GM19438 (cell line): ENCODE data around the gene PARVA.
"Not testable (repeated sequence)": the region's sequence is repeated elsewhere in the genome, so short reads cannot be mapped to it uniquely, and the experiment has no call there.

Experiments used
- ATAC-seq: cut with Tn5 transposase; IDR thresholded peaks from one replicate; pipeline ENCODE4 v1.9.1; 2021; ENCODE audit warnings: low read depth; ENCODE audit not compliant: unreplicated experiment

Gene PARVA

DNA sequence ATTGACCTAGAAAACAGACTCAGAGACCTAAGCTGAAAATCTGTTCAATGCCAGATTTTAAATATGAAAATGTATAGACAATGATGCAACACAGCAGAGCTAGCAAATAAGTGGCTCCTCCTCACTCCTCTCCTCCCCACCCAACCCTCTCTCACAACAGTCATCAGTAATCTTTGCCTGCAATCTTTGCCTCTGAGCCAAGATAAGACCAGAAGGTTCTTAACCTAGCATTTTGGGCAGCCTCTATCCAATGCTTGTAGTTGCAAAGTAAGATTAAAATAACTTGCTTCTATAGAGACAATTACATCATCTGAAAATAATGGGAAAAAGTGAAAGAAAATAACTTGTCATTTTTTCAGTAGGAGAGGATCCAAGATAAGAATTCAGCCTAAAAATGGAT, 117.3 kb downstream of the PARVA start:
- no peak for ATAC-seq

DNA sequence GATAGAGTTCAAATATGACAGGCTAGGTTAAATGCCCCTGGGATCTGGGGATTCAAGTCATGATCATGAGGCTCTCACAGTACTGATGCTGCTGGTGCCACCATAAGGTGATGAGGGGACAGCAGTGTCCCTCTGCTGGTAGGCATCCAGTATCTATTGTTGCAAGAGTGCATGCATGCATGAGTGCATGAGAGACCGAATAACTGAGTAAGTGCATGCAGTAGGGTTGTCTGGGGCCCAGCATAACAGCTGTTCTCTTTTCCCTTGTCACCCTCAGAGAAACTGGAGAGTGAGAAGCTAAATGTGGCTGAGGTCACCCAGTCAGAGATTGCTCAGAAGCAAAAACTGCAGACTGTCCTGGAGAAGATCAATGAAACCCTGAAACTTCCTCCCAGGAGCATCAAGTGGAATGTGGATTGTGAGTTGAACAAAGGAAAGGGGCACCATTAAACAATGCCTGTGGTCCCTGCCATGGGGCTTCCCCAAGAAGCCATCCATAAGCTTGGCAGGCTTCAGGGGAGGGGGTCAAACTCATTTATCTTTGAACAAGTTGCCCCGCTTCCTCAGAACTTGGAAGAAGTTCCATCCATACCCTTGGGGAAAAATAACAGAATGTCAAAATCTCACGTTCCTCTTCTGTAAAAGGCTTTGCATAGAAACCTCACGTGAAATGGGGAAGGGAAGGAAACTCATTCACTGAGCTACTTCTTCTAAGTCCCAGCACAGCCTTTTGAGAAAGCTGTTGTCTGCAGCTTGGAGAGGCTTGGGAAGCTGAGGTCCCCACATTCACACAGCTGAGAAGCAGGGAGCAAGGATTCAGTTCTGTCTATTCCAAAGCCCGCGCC, 119.0 kb downstream of the PARVA start:
- no peak for ATAC-seq

DNA sequence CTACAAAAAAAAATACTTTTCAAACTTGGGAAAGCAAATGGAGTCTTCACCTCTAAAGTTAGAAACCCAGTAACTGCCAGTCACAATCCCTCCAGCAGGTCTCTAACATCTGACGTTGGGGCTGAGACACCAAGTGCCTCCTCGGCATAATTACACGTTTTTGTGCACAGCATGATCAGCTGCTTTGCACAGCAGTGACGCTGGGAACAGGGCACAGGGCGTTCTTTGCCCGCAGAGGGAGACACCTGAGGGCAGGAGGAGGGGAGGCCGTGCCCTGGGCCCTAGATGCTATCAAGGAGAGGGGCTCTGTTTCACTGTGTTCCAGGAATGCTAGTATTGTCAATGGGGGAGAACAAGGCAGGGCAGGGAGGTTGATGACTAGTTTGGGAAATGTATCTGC, 120.1 kb downstream of the PARVA start:
- no peak for ATAC-seq

DNA sequence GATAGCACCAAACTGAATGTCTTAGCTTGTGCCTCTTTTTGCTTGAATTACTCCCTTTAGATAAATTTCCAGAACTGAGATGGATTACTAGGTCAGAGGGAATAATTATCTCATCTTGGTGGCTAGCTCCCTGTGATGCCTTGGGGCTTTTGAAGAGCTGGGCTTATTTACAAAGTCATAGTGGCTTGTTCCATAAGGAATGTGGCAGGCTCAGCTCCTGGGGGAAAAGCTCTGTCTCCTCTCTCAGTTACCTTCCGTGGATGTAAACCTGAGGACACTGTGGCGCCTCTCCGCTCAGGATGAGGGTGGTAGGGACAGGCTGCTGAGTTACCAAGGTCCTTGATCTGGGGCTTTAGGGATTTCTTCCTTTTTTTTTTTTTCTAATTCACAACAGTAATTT, 121.7 kb downstream of the PARVA start:
- no peak for ATAC-seq

DNA sequence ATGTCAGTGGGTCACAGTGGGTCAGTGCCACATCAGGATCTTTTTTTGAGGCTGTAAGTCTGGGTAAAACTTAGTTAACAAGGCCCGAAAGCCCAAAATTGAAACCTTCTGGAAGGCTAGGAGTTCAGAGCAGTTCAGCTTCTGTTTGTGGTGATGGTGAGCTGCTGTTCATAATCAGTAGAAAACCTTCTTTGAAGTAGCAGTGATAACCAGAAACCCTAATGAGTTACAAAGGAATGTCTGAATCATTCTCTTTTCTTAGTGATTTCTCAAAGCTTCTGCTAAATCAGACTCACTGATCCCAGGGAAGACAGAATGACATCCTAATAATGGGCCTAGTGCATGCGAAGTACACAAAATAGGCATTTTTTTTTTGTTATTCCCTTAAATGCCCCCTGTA, 124.7 kb downstream of the PARVA start:
- ATAC-seq = no peak

DNA sequence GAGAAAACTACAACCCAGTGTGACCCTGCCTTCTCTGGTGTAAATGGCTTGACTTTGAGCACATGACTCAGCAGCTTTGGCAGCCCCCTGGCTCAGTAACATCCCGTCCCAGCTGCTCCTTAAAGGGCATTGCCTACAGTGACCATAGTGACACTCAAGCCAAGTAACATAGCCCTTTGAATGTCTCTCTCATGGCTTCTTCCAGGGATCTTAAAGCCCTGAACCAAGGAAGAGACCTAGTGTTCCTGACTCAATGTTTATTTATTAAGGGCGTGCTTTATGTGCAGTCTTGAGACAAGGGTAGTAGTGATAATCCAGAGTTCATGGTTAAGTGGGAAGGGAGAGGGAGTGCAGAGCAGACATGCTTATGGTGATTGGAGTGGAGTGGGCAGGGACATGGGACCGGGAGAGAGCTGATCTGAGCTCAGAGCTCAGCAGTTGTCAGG, 125.7 kb downstream of the PARVA start:
- ATAC-seq = no peak

DNA sequence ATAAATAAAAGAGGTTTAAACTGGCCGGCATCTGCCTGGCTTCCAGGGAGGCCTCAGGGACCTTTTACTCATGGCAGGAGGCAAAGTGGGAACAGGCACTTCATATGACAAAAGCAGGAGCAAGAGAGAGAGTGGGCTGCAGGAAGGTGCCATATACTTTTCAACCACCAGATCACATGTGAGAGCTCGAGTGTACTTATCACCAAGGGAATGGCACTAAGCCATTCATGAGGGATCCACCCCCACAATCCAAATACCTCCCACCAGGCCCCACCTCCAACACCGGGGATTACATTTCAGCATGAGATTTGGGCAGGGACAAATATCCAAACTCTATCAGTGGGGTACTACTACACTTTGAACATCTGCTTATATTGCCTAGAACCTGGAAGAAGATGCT, 126.5 kb downstream of the PARVA start:
- no peak for ATAC-seq

DNA sequence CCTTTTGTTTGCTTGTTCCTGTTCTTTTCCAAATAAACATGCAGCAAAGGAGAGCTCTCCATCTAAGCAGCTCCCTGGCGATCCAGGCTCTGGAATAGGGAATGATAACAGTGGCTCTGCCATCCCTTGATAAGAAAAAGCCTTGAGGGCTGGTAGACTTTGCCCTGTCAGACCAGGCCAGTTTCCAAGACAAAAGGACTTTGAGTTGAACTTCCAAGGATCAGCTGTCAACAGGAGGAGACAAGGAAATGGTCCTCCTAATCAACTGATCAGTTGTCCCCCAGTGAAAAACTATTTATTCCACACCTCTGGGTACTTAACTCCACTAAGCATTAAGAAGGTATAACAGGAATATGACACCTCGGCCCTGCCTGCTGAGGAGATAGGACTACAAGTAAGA, 127.8 kb downstream of the PARVA start:
- no peak for ATAC-seq

DNA sequence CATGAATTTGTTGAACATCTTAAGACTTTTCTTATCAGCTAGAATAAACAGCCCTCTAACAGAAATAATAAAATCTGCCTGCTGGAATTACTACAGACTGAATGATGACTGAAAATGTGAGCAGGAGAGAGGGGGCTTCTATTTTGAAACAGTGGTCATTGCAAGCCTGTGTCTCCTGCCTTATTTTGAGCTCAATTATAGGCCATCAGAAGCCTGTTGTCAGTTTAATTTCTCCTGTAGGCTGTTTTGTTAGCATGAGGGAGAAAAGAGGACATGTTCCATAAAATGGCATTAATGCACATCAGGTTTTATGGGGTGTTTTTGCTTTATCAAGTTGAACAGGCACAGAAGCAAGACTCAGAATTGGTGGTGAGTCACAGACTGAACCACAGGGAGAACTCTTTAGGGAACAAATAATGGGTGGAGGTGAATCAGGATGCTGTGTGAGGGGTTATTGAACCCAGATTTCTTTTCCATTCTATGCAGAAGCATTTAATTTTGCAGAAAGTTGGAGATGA, 129.1 kb downstream of the PARVA start:
- no peak for ATAC-seq

DNA sequence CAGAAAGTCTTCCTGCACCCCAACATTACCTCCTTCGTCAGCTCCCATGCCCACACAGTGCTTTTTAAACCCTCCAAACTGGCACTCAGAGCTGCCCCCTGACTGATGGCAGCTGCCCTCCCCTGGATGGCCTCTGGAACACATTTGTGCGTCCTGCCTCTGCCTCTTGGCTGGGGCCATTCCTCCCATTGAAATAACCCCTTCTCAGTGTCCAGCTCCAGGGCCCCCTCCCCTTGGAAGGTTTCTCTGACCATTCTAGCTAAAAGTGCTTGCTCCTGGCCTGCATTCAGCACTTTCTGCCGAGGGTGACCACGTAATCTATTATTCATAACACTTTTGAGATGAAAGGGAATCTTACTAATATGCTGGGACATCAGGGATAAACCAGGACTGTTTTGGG, 130.0 kb downstream of the PARVA start:
- no peak for ATAC-seq

DNA sequence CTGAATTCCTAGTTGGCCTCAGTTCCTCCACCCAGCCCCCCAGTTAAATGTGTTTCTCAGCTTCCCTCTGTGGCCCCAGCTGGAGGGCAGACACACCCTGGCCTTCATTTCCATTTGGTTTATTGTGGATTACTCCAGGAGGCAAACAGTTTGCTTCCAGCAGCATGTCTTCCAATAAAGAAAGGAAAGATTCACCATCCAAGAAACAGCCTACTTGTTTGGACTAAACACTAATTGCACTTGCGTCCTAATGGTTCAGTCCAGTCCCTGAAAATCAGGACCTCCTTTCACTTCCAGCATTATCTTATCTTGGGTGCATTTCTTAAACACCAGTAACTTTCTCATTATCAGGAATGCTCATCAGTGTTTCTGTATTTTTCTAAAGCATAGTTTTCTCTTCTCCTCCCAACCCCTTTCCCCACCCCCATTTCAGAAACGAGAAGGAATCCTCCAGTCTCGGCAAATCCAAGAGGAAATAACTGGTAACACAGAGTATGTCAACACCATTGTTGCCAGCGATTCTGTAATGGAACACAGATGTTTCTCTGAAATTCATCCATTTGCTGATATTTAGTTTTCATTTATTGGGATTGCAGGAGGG, 130.9 kb downstream of the PARVA start:
- no peak for ATAC-seq

DNA sequence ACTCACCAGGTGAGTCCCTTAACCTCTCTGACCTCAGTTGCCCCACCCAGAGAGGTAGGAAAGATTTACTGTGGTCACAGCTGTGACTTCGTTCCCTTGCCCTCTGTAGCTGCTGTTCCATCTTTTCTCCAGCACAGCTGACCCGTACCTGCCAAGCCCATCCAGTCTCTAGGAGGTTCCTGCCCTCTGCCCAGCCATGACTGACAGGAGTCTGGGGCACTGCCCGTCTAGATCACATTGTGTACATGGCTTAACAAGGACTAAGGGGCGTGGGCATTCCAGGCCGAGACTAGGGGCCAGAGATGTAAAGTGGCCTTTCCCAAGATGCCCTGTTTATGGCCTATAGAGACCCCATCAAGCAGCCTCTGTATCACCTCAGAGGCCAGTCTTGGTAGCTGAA, 132.0 kb downstream of the PARVA start:
- no peak for ATAC-seq

DNA sequence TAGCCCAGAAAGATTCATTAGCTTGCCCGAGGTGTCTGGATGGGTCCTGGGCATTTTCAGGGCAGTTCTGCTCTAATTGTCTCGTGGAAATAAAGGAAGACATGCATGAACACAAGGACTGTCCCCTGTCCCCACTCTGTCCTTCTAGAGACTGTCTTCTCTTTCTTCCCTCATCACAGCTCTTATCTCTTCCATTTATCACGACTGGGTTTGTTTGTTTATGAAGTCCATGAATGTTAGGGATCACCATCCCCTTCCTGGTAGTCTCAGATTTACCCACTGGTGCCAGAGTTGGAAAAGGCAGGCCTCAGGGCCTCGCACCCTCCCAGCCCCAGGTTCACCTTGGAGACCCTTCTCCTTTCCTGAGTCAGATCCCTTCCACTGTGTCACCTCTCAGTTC, 134.8 kb downstream of the PARVA start:
- no peak for ATAC-seq

DNA sequence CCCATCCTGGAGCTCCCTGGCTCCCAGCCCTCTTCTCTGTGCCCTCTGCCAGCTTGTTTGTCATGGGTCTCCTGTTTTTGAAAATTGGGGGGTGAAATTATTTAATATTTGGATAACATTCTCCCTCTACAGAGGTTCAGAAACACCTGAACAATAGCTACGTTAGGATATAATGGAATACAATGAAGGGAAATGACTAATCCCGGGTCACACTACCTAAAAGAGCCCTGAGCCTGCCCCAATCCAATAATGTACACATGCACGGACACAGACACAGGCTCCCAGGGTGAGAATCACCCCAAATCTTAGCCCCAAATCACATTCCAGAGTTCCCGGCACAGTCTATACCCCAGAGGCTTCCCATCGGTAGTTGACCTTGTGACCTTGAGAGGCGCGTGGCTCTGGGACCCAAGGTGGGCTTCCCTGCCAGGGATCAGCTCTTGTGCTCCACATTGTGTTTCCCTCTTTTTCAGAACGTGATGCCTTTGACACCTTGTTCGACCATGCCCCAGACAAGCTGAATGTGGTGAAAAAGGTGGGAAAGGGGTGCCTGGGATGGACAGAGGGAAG, 135.5 kb downstream of the PARVA start:
- no peak for ATAC-seq

DNA sequence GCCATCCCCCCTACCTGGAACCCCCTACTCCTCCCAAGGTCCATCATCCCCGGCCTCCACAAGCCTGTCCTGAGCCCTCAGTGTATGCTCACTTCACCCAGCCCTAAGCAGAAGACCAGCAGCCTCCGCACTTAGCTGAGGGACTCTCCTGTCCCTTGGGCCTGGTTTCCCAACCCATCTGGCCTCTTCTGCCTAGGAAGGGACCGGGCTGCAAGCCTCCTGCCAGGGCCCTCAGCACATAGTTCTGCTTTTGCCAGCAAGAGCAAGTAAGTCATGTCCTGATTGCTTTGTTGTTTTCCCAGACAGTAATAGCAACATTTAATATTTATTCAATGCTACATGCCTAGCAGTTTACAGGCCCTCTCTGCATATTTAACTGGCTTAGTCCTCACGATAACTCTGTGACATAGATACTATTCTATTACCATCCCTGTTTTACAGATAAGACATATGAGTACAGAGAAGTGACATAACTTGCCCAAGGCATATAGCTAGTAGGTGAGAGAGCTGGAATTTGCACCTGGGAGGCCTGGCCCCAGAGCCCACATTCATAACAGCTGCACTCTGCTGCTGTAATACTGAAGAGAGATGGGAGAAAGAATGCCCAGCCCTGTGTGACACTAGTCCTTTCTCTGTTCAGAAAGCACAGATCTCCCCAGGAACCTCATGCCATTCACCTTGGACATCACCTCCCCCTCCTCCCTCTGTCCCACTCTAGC, 139.2 kb downstream of the PARVA start:
- no peak for ATAC-seq

DNA sequence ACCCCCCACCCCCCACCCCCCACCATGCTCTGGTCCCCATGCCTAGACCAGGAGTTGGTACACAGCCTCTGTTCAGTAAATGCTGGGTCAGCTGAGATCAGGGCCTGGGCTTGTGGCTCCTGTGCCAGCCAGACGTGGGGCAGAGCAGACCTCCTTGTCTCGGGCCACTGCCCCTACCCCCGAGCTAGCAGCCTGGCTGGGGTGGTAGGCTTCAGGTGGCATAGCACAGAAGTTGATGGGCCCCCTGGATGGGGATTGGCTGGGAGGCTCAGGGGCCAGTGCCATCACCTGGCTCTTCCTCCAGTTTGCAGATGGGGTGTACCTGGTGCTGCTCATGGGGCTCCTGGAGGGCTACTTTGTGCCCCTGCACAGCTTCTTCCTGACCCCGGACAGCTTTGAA, 139.9 kb downstream of the PARVA start:
- no peak for ATAC-seq

DNA sequence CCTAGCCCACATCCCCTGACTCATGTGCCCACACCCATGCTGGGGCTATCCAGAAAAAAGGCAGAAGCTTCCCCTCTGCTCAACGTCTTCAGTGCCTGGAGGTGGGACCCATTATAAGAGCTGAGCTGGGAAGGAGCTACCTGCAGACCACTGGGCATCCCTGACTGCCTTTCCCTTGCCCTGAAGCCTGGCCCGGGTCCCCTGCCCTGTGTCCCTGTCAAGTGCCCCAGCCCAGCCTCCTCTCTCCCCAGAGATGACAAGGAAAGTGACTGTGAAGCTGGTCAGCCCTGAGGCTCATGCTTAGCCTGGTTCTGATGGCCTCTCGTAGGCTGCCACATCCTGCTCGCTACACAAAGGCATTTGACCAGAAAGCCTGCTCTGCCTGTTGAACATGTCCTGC, 140.4 kb downstream of the PARVA start:
- no peak for ATAC-seq

DNA sequence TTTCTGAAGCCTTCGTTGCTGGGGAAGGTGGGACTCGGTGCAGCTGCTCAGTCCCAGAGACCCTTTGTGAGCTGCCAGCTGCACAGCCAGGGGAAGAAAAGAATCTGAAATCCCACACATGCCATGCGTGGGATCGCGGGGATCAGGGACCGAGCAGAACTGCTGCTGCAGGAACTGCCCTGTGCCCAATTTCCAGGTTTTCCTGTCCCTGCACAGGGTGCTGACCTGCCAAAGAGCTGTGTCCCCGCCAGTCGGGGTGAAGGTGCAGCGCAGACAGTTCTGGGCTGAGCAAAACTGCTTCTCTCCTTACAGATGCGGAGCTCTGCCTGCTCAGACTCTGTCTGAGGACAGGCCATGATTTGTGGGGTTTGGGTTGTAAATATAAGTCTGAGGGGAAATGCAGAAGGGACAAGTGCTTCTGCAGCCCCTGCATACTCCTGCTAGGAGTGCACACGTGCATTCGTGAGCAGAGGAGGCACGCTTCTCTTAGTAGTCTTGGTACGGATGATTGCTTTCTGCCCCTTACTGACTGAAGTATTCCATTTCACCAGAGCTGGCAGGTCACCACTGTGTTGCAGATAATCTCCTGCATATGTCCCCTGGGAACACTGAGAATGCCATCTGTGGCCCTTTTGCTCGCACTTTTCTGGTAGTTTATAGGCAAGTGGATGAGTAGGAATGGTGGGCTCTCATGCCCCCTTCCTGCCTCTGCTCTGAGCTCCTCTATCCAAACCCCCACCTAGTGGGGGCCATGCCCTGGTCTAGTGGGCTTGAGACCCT, 141.4 kb downstream of the PARVA start:
- ATAC-seq = no peak

DNA sequence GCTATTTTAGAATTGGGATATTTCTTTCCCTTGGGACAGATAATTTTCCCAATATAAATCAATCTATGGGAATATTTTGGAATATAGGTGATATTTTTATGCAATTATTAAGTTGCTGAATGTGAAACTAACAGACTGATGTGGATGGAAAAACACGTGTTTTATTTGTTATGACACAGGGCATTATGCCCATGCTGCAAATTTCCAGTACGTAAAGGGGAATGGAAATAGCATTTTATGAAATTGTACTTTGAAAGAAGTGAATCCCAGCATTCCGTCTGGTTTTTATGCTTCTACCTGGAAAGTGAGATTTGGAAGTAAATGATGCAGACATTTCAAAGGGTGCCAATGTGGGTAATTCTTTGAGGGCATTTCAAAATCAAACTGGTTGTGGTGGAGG, 142.7 kb downstream of the PARVA start:
- ATAC-seq = no peak

DNA sequence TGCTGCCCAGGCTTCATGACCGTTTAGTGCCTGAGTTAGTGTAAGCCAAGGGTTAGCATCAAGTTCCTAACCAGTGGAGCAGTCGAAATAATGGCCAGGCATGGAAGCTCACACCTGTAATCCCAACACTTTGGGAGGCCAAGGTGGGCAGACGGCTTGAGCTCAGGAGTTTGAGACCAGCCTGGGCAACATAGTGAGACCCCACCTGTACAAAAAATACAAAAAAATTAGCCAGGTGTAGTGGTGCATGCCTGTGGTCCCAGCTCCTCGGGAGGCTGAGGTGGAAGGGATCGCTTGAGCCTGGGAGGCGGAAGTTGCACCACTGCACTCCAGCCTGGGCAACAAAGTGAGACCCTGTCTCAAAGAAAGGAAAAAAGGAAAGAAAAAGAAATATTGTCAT, 143.2 kb downstream of the PARVA start:
- ATAC-seq = not testable (repeated sequence)
